Kidney glomerular epithelial cell (primary cell): ENCODE data around the gene CCL4L2.
"Not testable (repeated sequence)": the region's sequence is repeated elsewhere in the genome, so short reads cannot be mapped to it uniquely, and the experiment has no call there.

ENCODE experiments used
- DNase-seq: peaks from one replicate; lab custom pipeline; 2025; lab: John Stamatoyannopoulos, UW

Gene CCL4L2

DNA sequence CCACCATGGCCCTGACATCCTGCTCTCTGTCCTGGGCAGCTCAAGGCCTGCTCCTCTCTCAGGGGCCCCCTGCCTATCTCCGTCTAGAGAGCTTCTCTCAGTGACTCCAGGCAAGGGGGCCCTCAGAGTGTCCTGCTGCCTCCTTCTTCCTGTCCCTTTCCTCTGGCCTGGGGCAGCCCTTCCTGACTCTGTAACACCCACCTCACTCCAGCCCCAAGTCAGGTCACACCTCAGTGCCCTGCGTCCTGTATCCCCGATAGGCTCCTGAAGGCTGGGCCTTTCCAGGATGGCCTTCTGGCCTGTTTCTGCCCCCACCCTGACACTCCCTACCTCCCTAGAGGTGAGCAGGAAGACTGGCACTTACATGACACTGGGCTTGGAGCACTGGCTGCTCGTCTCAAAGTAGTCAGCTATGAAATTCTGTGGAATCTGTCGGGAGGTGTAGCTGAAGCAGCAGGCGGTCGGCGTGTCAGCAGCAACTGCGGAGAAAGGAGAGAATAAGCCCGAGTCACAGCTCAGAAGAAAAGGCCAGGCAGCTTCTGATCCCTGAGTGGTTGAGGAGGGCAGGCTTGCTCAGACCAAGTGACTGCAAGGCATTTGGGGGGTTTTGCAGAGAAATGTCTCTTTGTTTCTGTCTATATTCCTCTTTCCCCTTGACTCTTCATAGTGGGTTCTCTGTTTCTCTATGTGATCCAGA is 15.3 kb upstream of the CCL4L2 start:
- no peak for DNase-seq

DNA sequence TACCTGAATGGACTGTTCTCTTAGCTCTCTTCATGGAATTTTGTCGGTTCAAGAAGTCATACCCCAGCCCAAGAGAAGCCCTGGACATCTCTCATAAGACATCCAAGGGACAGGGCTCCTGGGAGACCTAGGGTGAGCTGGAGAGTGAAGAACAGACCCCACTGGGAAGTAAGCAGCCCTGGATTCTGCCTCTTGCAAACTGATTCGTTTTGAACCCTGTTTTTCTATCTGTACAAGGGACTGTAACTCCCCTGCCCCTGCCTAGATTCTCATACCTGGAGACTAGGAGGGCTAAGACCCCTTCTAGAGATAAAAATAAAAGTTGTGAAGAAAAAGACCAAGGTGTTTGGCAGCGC is 14.8 kb upstream of the CCL4L2 start:
- no peak for DNase-seq

DNA sequence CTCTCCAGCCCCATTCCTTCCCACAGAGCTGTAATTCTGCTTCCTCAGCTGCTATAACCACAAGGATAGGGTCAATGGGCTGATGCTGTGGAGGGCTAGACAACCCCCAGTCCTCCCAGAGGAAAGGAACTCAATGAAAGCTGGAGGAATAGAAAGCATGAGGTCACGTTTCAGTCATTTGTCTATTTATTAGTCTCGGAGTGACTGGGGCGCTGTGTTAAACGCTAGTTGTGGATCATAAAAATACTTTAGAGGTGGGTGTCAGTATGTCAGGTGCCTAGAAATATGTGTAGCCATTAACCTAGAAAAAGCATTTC is 13.5 kb upstream of the CCL4L2 start:
- no peak for DNase-seq

DNA sequence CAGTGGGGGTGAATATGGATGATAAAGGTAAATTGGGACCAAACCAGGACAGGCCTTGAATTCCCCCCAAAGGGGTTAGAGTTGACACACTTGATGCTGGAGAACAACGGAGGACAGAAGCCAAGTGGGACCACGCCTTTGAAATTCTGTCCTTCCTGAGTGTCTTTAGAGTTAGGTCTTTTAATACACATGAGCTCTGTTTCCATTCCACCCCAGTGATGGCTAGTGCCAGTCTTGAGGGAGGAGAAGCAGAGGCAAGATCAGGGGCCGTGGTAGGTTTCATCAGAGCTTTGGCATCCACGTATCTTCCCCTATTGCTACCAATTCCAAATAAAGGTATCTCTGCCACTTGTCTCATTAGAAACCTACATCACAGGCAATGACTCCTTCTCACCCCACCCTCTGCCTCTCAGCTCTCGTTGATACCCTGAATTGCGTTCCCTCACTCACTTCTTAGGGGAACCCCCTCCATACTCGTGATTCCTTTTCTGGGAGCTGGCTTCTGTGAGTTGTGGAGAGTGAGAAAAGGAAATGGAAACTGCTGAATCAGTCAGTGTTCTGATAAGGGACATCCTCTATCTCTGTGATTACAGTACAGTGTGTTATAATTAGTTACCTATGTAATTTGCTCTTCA is 11.9 kb upstream of the CCL4L2 start:
- DNase-seq = no peak

DNA sequence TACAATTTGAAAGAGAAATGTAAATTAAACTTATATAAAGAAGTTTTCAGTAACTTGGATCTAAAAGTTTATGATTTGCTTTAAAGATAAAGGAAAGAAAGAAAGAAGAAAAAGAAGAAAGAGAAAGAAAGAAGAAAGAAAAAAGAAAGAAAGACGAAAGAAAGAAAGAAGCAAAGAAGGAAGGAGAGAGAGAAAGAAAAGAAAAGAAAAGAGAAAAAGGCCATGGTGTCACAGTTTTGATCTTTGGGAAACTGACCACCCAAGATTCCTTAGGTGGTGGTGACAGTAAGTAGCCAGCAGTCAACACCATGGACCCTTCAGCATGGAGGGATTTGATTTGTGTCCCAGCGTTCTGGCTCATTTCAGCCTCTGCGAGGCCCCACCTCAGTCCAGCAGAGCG is 9.8 kb upstream of the CCL4L2 start:
- not testable (repeated sequence) for DNase-seq

DNA sequence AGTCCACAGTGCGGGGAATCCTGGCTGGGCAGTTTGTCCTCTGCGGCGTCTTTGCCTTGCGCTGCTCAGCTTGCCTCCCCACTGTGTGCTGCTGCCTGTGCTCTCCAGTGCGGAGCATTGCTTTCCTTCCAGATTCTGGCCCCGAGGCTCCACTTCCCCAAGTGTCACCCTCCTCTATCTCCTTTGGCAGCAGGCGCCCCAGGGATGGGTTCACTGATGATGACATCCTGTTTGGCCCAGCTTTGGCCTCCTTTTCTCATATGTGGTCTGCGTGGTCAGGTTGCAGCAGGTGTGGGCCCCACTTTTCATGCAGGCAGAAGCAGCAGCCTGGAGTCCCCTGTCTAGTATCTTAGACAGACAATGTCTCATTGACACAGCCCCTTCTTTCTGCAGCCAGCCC is 9.4 kb upstream of the CCL4L2 start:
- DNase-seq = not testable (repeated sequence)

DNA sequence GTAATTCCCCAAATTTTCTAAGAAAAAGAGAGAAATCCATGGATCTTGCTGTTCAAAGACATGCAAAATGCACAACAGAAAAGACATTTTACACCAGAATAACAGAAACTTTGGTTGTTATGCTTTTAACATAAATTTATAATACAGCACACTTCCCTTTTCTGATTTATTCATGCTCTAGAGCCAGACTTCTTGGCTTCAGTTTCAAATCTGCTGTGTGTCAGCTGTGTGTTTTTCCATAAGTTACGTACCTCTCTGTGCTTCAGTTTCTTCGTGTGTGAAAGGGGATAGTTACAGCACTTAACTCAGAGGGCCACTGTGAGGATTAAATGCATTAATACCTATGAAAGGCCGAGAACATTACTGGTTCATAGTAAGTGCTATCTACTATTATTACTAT is 7.5 kb upstream of the CCL4L2 start:
- DNase-seq = no peak

DNA sequence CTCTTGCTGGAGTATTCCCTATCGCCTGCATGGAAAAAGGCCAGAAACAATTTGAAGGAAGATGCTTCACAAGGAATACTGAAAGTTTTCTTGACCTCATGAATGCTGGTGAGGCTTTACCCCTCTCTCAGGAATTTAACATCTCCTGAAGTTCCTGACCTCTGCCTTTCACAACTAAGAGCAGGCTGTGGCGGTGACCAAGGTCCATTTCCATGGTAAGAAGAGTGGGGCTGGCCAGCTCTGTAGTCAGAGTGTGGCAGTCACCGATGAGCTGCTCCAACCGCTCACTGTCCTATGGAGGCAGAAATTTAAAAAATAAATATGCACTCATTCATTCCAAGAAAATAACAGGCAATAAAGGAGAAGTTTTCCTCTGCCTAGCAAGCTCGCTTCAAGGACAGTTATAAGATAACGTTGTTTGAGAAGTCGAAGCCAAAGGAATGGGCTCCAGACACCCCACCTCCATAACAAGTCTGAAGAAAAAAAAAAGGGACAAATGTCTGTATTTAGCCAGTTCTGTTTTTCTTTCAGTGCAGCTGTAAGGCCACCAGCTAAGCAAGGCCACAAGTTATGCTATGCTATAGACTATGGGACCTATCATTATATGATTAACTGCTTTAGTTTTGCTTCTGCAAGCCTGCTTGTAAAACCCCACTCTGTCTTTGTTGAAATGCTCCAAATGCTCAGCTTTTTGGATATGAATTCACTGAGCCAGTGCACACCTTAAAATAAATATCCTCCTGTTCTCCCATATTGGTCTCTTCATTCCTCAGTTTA is 6.0 kb upstream of the CCL4L2 start:
- no peak for DNase-seq

DNA sequence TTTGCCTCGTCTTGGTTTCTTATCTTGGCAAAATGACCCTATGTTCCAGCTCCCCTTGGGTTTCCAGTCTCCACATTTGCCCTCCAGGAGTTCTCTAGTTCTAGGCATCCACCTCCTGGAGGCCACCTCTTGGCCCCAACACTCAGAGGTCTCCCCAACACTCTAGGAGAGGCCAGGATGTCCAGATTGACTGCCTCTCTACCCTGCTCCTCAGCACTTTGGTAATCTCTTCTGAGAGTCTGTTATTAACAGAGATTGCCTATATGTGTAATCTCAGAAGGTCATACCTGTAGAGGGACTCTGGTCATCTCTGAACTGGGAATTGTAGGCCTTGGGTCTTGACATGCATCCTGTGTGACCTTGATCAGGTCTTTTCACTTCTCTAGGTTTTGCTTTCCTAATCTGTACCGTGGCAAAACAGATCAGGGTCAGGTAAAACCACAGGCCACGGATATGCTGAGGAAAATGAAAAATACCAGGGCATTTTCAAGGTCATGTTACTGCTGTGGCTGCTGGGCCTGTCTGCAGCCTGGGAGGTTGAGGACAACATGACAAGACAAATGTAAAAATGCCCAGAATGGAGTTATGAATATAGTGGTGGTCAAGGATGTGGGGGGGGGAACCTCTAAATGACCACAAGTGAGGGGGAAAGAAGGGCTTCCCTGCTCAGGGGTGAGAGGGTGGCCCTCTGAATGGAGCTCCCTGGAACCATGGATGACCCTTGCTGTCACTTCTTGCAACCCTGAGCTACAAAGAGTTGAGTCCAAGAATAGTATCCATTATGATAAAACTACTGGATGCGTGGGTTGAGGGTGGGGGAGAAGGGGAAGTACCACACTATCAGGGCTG is 5.0 kb upstream of the CCL4L2 start:
- DNase-seq = no peak

DNA sequence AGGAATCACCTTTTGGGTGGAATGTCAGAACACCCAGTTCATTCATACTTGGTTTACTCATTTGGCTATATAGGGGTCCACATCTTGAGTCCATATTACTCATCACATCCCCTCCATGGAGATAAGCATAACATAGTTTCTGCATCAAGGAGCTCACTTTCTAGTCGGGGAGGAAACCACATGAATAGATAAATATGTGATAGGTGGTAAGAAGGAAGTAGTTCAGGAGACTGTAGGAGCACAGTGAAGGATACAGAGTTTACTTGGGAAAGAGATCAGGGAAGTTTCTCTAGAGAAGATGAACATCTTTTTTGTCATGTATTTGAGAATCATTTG is 4.4 kb upstream of the CCL4L2 start:
- DNase-seq = not testable (repeated sequence)

DNA sequence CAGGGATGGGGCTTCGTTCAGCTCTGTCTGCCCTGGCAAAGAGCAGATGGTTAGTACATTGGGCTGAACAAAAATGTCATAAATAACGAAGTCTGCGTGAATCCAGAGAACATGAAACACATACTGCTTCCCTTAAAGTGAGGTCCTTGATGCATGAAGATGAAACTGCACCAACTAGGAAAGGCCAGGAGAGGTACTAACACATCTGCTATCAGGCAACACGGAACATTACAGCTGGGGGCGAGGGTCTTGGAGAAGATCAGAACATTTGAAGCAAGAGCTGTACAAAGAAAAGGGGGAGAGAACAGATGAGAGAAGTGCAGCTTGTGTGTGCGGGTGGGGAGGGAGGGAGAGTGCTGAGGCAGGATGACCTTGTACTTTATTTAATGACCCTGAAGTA is 3.5 kb upstream of the CCL4L2 start:
- not testable (repeated sequence) for DNase-seq

DNA sequence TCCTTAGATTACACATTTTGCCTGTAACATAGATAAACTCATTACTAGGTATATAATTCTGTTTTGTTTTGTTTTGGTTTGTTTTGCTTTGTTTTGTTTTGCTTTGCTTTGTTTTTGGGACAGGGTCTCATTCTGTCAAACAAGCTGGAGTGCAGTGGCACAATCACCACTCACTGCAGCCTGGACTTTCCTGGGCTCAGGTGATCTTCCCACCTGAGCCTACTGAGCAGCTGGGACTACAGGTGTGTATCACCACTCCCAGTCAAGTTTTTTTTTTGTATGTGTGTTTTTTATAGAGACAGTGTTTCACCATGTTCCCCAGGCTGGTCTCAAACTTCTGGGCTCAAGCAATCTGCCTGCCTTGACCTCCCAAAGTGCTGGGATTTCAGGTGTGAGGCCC is 1.3 kb upstream of the CCL4L2 start:
- no peak for DNase-seq

DNA sequence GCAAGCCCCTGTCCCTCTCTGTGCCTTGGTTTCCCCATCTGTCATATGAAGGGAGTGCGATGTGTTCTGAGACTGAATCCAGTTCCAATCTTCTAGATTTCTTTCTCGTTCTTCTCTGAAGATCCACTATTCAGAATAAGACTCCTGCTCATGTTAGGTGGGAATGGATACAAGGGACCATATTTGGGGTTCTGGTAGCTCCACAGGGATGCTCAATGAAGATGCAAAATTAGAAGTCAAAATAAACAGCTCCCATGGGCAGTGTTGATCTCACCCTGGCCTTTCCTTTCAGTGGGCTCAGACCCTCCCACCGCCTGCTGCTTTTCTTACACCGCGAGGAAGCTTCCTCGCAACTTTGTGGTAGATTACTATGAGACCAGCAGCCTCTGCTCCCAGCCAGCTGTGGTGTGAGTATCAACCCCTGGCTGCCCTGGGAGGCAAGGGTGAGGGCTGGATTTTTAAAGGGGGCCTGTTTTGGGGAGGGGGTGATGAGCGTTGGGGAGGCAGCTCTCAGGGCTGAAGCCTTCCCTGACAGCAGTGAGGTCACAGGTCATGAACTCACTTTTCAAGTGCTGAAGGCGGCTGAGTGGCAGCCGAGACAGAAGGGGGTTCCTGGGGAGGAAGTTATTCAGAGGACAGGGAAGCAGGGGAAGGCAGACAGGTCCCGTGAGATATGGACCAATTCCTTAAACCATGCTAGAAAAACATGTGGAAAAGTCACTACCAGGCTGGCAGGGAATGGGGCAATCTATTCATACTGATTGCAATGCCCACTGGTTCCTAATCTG is 815 bp downstream of the CCL4L2 start:
- DNase-seq = not testable (repeated sequence)

DNA sequence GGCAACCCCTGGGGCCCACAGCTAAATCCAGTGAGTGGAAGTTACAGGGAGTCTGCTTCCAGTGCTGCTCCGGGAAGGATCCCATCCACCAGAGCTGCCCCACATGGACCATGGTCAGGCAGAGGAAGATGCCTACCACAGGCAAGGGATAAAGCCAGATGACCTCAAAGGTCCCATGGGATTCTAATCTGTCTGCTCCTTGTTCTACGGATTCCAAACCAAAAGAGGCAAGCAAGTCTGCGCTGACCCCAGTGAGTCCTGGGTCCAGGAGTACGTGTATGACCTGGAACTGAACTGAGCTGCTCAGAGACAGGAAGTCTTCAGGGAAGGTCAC is 1.4 kb downstream of the CCL4L2 start:
- no peak for DNase-seq

DNA sequence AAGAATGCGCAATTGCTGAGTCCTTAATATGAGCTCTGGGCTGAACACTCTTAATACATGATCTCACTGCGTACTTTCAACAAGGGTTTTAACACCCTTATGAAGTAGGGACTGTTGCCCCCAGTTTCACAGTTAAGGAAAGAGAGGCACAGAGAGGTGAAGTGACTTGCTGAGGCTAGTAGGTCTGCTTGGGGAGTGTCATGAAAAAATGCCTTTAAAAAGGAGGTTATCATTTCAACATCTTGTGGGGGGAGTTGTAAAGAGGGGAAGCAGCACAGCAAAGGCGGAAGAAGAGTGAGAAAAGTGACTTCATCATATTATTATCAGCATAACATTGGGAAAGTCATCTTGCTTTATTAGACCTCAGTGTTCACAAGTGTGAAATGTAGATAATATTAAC is 2.1 kb downstream of the CCL4L2 start:
- no peak for DNase-seq

DNA sequence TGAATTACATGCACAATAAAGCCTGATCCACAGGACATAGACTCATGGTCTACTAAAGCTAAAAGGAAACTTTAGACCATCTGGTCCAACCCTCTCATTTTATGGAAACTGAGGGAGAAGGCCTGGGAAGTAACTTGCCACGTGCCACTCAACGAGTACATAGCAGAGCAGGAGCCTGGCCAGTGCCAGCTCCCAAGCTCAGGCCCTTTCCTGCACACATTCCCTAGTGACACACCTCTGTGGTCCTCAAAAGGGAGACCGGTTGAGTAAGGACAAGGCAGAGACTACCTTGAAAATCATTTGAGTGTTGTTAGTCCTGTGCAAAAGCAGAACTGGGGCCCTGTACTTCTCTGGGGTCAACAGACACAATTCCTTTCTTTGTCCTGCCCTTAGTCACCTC is 2.8 kb downstream of the CCL4L2 start:
- no peak for DNase-seq

DNA sequence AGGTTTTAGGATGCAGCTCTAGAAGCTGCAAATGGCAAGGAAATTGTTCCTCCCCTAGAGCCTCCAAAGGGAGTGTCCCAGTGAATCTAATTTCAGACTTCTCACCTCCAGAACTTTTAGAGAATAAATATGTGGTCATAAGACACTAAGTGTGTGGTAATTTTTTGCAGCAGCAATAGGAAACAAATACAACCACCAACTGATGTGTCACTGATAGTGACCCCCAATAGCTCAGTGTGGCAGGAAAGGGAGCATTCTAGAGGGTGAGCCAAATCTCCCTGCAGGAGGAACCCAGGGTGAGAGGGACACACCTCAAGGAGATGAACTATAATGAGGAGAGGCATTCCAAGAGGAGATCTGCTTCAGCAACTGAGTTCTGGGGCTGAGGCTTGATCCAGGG is 4.1 kb downstream of the CCL4L2 start:
- DNase-seq = no peak

DNA sequence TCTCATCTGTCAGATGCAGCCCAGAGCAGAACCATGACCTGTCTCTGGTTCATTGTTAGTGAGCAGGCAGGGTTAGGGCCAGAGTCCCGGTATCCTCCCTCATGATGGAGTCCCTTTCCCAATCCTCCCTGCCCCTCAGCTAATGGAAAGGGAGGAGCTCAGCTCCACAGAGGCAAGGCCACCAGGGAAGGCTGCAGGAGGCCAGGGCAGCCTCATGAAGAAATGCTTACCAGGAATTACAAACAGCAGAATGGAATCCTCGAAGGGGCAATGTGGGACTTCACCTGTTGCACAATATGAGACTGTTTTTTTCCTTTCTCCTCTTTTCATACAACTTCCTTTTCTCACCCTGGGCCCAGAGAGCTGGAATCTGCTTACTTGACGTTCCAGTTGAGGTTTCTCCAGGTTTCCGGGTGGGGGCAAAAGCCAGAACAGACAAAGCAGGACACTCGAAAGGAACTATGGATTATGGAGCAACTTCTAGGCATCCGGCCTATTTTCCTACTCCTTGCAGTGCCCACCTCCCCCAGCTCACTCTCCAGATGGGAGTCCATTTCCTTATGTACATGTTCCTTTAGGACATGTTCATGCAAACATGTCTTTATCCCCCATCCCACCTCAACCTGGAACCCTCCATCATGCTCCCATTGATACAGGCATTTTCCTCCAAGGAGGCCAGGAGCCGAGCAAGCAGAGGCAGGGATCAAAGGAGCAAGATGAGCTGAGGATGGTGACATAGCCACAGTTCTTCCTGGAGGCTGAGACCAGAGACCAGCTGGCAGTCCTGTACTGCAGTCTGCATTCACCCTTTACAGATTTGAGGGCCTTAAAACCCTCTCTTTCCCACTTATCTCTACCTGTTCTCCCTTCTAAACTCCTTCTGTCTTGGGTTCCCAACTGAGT is 4.8 kb downstream of the CCL4L2 start:
- DNase-seq = not testable (repeated sequence)

DNA sequence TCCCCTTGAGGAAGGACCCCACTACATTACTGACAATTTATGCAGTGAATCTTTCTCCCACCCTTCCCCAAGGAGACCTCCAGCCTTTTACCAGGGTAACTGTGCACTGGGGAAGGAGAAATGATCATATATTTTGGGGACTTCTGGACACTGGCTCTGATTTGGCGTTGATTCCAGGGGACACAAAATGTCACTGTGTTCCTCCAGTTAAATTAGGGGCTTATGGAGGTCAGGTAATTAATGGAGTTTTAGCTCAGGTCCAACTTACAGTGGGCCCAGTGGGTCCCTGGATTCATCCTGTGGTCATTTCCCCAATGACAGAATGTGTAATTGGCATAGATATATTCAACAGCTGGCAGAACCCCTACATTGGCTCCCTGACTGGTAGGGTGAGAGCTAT is 8.7 kb downstream of the CCL4L2 start:
- DNase-seq = not testable (repeated sequence)

DNA sequence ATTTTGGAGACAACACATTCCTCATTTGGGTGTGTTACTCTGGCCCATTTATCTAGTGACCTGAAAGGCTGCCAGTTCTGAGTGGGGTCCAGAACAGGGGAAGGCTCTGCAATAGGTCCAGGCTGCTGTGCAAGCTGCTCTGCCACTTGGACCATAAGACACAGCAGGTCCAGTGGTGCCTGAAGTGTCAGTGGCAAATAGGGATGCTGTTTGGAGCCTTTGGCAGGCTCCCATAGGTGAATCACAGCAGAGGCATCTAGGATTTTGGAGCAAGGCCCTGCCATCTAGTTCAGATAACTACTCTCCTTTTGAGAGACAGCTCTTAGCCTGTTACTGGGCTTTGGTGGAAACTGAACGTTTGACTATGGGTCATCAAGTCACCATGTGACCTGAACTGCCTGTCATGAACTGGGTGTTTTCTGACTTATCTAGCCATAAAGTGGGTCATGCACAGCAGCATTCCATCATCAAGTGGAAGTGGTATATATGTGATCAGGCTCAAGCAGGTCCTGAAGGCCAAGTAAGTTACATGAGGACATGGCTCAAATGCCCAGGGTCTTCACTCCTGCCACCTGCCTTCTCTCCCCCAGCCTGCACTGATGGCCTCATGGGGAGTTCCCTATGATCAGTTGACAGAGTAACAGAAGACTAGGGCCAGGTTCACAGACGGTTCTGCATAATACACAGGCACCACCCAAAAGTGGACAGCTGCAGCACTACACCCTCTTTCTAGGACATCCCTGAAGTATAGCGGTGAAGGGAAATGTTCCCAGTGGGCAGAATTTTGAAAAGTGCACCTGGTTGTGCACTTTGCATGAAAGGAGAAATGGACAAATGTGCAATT is 10.1 kb downstream of the CCL4L2 start:
- not testable (repeated sequence) for DNase-seq
